Endometrial microvascular endothelial cells (primary cell): Measurements from ENCODE around the gene RAP1A. TPM values are rescaled to one million over a fixed set of nuclear protein-coding genes. Genes with fewer than 3 reads are reported as not detected.
"Not testable (repeated sequence)": the region's sequence is repeated elsewhere in the genome, so short reads cannot be mapped to it uniquely, and the experiment has no call there.

Source experiments
- in situ Hi-C: cut with HindIII; loops from 2 replicates; pipeline ENCODE4 v1.10.0; 2017; ENCODE audit warnings: low sequenced_read_pairs, low pct_unique_long_range_greater_than_20kb; ENCODE audit errors: inconsistent ontology term
- total RNA-seq: library from RNA; depleted of rRNA; stranded (reverse); fragments of >200 nt; gene quantifications from one replicate; pipeline ENCODE4 v1.2.3, GENCODE V29; 2015; ENCODE audit errors: inconsistent ontology term

The RAP1A gene
- total RNA-seq, 1 donor from 2014 or later: 61.4 TPM

- in situ Hi-C loops: no loop called here
Observed at GRCh38 chr1:111595807-111596206, 23.8 kb upstream of the RAP1A start.

GRCh38 chr1:111596499-111596898 lies 23.1 kb upstream of the RAP1A start:
- in situ Hi-C loops: no loop called here

- in situ Hi-C loops: no loop called here
Observed at GRCh38 chr1:111597426-111597825, 22.2 kb upstream of the RAP1A start.

- in situ Hi-C loops: no loop called here
Observed at GRCh38 chr1:111598544-111598943, 21.0 kb upstream of the RAP1A start.

- in situ Hi-C loops: no loop called here
Observed at GRCh38 chr1:111599781-111600693, 19.6 kb upstream of the RAP1A start.

GRCh38 chr1:111600886-111601386 lies 18.7 kb upstream of the RAP1A start:
- in situ Hi-C loops: no loop called here

- in situ Hi-C loops: no loop called here
Observed at GRCh38 chr1:111602302-111602701, 17.3 kb upstream of the RAP1A start.

- in situ Hi-C loops: no loop called here
Observed at GRCh38 chr1:111602974-111603373, 16.6 kb upstream of the RAP1A start.

GRCh38 chr1:111603979-111604378 lies 15.6 kb upstream of the RAP1A start:
- in situ Hi-C loops: no loop called here

- in situ Hi-C loops: no loop called here
Observed at GRCh38 chr1:111604931-111605330, 14.7 kb upstream of the RAP1A start.

GRCh38 chr1:111605576-111605975 lies 14.0 kb upstream of the RAP1A start:
- in situ Hi-C loops: no loop called here

GRCh38 chr1:111606457-111607215 lies 13.0 kb upstream of the RAP1A start:
- in situ Hi-C loops: not testable (repeated sequence)

GRCh38 chr1:111608528-111608927 lies 11.1 kb upstream of the RAP1A start:
- in situ Hi-C loops: not testable (repeated sequence)

- in situ Hi-C loops: no loop called here
Observed at GRCh38 chr1:111611986-111612385, 7.6 kb upstream of the RAP1A start.

GRCh38 chr1:111615870-111616715 lies 3.5 kb upstream of the RAP1A start:
- in situ Hi-C loops: no loop called here

GRCh38 chr1:111618081-111618480 lies 1.5 kb upstream of the RAP1A start:
- in situ Hi-C loops: no loop called here

- in situ Hi-C loops: no loop called here
Observed at GRCh38 chr1:111618961-111619634, 491 bp upstream of the RAP1A start.

GRCh38 chr1:111620441-111620971 lies 917 bp downstream of the RAP1A start:
- in situ Hi-C loops: no loop called here
